A549 (cell line): ENCODE measurements around the gene CBLN4. TPM values are rescaled to one million over a fixed set of nuclear protein-coding genes. Genes with fewer than 3 reads are reported as not detected.

ENCODE experiments used
- ATAC-seq, 2 experiments: fragments of 200-7000 bp in 1 of 2; fragments of >200 bp in 1 of 2; cut with Nextera tagmentation in 1 of 2; cut with Tn5 transposase in 1 of 2; 3 replicates each; pipeline versions ENCODE4 v1.8.0 to v1.9.1; 2018 to 2020; ENCODE audit warnings: mild to moderate bottlenecking in 1 of 2, moderate library complexity in 1 of 2
- CTCF ChIA-PET: fragments of 300-600 bp; sonication (Branson Sonifier 250); formaldehyde crosslinking; extraction: SDS; loops from one replicate; lab custom pipeline; 2021; ENCODE audit warnings: antibody characterized with exemption, inconsistent platforms; lab: Yijun Ruan, JAX
- POLR2A ChIA-PET: fragments of 350-600 bp; formaldehyde crosslinking; extraction: SDS; loops from one replicate; lab custom pipeline; 2021; ENCODE audit warnings: antibody characterized with exemption, inconsistent platforms; lab: Yijun Ruan, JAX
- DNase-seq, 2 experiments: peaks; one replicate each; pipeline versions ENCODE4 v3.0.0 to v3.0.0-alpha.2; 2011 to 2016; ENCODE audit warnings: low read depth in 1 of 2, low spot score in 1 of 2
- FAIRE-seq: peaks from 2 replicates; lab custom pipeline; 2011; peaks lifted over from hg19 to GRCh38; lab: Jason Lieb, UNC
- H3K27ac ChIP-seq, 2 experiments: fragments of >200 bp; sonication (Bioruptor Twin); formaldehyde crosslinking; 3 replicates each; pipeline ENCODE4 v1.5.1; 2016 to 2017
- H3K4me1 ChIP-seq: fragments of >200 bp; sonication (Bioruptor Twin); formaldehyde crosslinking; 3 replicates; pipeline ENCODE4 v1.6.1; 2016
- H3K4me2 ChIP-seq: fragments of >200 bp; sonication (Bioruptor Twin); formaldehyde crosslinking; 3 replicates; pipeline ENCODE4 v1.6.1; 2016
- H3K4me3 ChIP-seq: fragments of >200 bp; sonication (Bioruptor Twin); formaldehyde crosslinking; 3 replicates; pipeline ENCODE4 v1.5.1; 2016
- H3K9me3 ChIP-seq: fragments of >200 bp; sonication (Bioruptor Twin); formaldehyde crosslinking; 3 replicates; pipeline ENCODE4 v1.6.1; 2016
- BHLHE40 ChIP-seq: IDR thresholded peaks from 2 replicates; pipeline ENCODE4 v1.6.1; 2012; ENCODE audit warnings: low read depth, low read length, inconsistent platforms
- CBX8 ChIP-seq: fragments of 200-600 bp; sonication (generic); IDR thresholded peaks from 2 replicates; pipeline ENCODE4 v1.6.1; 2016
- CEBPB ChIP-seq, 2 experiments: fragments of >200 bp in 1 of 2; sonication (Bioruptor Twin) in 1 of 2; formaldehyde crosslinking in 1 of 2; IDR thresholded peaks; 2 replicates each; pipeline ENCODE4 v1.6.1; 2012 to 2016
- CTCF ChIP-seq: fragments of >200 bp; sonication (Bioruptor Twin); formaldehyde crosslinking; IDR thresholded peaks from 3 replicates; pipeline ENCODE4 v1.5.1; 2016
- HEYL ChIP-seq: fragments of 250-450 bp; sonication (Bioruptor Pico); IDR thresholded peaks from 2 replicates; pipeline ENCODE4 v1.8.0; 2021; ENCODE audit warnings: mild to moderate bottlenecking, moderate library complexity
- HOXA7 ChIP-seq: fragments of 250-450 bp; sonication (Bioruptor Pico); IDR thresholded peaks from 2 replicates; pipeline ENCODE4 v1.5.0; 2020; ENCODE audit warnings: mild to moderate bottlenecking, moderate library complexity
- NPAS2 ChIP-seq: fragments of 250-450 bp; sonication (Bioruptor Pico); IDR thresholded peaks from 2 replicates; pipeline ENCODE4 v1.8.0; 2022; ENCODE audit warnings: mild to moderate bottlenecking, moderate library complexity, borderline replicate concordance
- POLR2A ChIP-seq: IDR thresholded peaks from 2 replicates; pipeline ENCODE4 v1.6.1; 2012; ENCODE audit warnings: mild to moderate bottlenecking, low read length
- POLR2AphosphoS2 ChIP-seq: conservative IDR thresholded peaks from 2 replicates; pipeline ENCODE4 v1.6.1; 2012; ENCODE audit warnings: low read length, improper control_type of control experiment, inconsistent platforms
- RARB ChIP-seq: fragments of 250-450 bp; sonication (Bioruptor Pico); IDR thresholded peaks from 2 replicates; pipeline ENCODE4 v1.8.0; 2021; ENCODE audit warnings: mild to moderate bottlenecking, moderate library complexity
- RCOR1 ChIP-seq: fragments of 150-350 bp; IDR thresholded peaks from 2 replicates; pipeline ENCODE4 v1.6.1; 2014; ENCODE audit warnings: antibody characterized with exemption, low read length, low read depth
- REST ChIP-seq: fragments of 200-600 bp; sonication (generic); IDR thresholded peaks from 2 replicates; pipeline ENCODE4 v1.6.1; 2016; ENCODE audit warnings: antibody characterized with exemption, mild to moderate bottlenecking, moderate library complexity
- TFCP2L1 ChIP-seq: fragments of 250-450 bp; sonication (Bioruptor Pico); IDR thresholded peaks from 2 replicates; pipeline ENCODE4 v1.5.0; 2021; ENCODE audit warnings: mild to moderate bottlenecking
- ZFP36 ChIP-seq: fragments of 450-650 bp; IDR thresholded peaks from 2 replicates; pipeline ENCODE4 v1.6.1; 2014; ENCODE audit warnings: borderline replicate concordance; ENCODE audit not compliant: partially characterized antibody
- WGBS: methylation state at CpG from one replicate; pipeline ENCODE4 v1.1.6; 2017; ENCODE audit errors: missing lambda C conversion rate; 5-methylcytosine and 5-hydroxymethylcytosine counted together
- polyA plus RNA-seq, 4 experiments: library from polyadenylated mRNA; depleted of rRNA in 3 of 4; stranded (reverse); fragments of >200 nt; fragmentation: RNase III in 1 of 4; extraction: RNeasy Plus Mini Kit Qiagen cat#74134 plus additional on column Dnase treatment in 1 of 4; gene quantifications; 2 replicates in 3 of 4; 3 replicates in 1 of 4; pipeline ENCODE4 v1.2.3, GENCODE V29; 2011 to 2017

CBLN4 gene
- polyA plus RNA-seq, 2 of the 4 experiments (the other 2 are of a cell fraction), result not detected

- H3K27ac ChIP-seq, result no peak overlapping the region
- ChIA-PET CTCF (no interaction called here), POLR2A (no interaction called here)
- ATAC-seq (no peak), FAIRE-seq (no peak), DNase-seq (no peak)
- H3K4me1 ChIP-seq, result no peaks in the 10 kb centered on the region
- H3K9me3 ChIP-seq, result peaks cover 3% of the 10 kb centered on the region; the same call in 2 of the 3 replicates
- WGBS, result 5% methylated on average over 2 of the region's 2 CpGs
- no peak overlapping the region for H3K4me2 ChIP-seq
- TF ChIP-seq BHLHE40 (no peak), REST (no peak), CEBPB (IDR thresholded peaks at IDR 0.05) (no peak), CTCF (no peak), HOXA7 (no peak), RARB (CRISPR knock-in tag) (no peak)
- no peak overlapping the region for H3K4me3 ChIP-seq
Observed at GRCh38 chr20:55978550-55978949, 26.8 kb downstream of the CBLN4 start.

- ChIA-PET CTCF (no interaction called here), POLR2A (no interaction called here)
- TF ChIP-seq ZFP36, result no peak
- TF ChIP-seq CBX8, result no peak
- no peak for TF ChIP-seq NPAS2 (CRISPR knock-in tag)
- TF ChIP-seq BHLHE40, result no peak
- no peak for TF ChIP-seq POLR2AphosphoS2
- no peak for TF ChIP-seq POLR2A
- TF ChIP-seq HEYL (CRISPR knock-in tag), result no peak
- no peak for TF ChIP-seq RCOR1
- TF ChIP-seq REST, result no peak
- no peak for TF ChIP-seq TFCP2L1 (CRISPR knock-in tag)
- FAIRE-seq (no peak), DNase-seq (no peak), ATAC-seq (no peak)
- Histone ChIP-seq H3K9me3 (peaks cover 3% of the 10 kb centered on the region; the same call in 2 of the 3 replicates), H3K27ac (no peak overlapping the region), H3K4me2 (no peak overlapping the region), H3K4me1 (no peaks in the 10 kb centered on the region), H3K4me3 (no peak overlapping the region)
- WGBS, result under 1% methylated on average over 6 of the region's 6 CpGs
Observed at GRCh38 chr20:55977690-55978459, 27.4 kb downstream of the CBLN4 start.
